Activated naive CD4-positive, alpha-beta T cell treated with anti-CD3 and anti-CD28 coated beads, Interleukin-2, amount 50 U/mL, for 24 hours (primary cell): ENCODE data around the gene TJP2.

Experiments
- H3K27ac Mint-ChIP-seq: one replicate; pipeline ENCODE4 v1.8.0; 2021; ENCODE audit warnings: mild to moderate bottlenecking, mixed read lengths
- H3K27me3 Mint-ChIP-seq: one replicate; pipeline ENCODE4 v1.8.0; 2021; ENCODE audit warnings: mixed read lengths
- H3K36me3 Mint-ChIP-seq: one replicate; pipeline ENCODE4 v1.8.0; 2021; ENCODE audit warnings: mixed read lengths
- H3K4me1 Mint-ChIP-seq: one replicate; pipeline ENCODE4 v1.8.0; 2021; ENCODE audit warnings: mixed read lengths
- H3K4me3 Mint-ChIP-seq: one replicate; pipeline ENCODE4 v1.8.0; 2021; ENCODE audit warnings: mild to moderate bottlenecking, mixed read lengths
- H3K9me3 Mint-ChIP-seq: one replicate; pipeline ENCODE4 v1.8.0; 2021; ENCODE audit warnings: mixed read lengths

Gene TJP2

GRCh38 chr9:69175486-69175885, 1.4 kb downstream of the TJP2 start:
- H3K36me3 Mint-ChIP-seq = no peaks in the 10 kb centered on the region
- H3K4me3 Mint-ChIP-seq = no peak overlapping the region
- no peaks in the 10 kb centered on the region for H3K9me3 Mint-ChIP-seq
- H3K27ac Mint-ChIP-seq = no peak overlapping the region
- peaks cover 30% of the 10 kb centered on the region for H3K27me3 Mint-ChIP-seq
- peaks cover 44% of the 10 kb centered on the region for H3K4me1 Mint-ChIP-seq

- H3K9me3 Mint-ChIP-seq = no peaks in the 10 kb centered on the region
- H3K27ac Mint-ChIP-seq = no peak overlapping the region
- no peaks in the 10 kb centered on the region for H3K36me3 Mint-ChIP-seq
- H3K27me3 Mint-ChIP-seq = peaks cover 20% of the 10 kb centered on the region
- peaks cover 51% of the 10 kb centered on the region for H3K4me1 Mint-ChIP-seq
- H3K4me3 Mint-ChIP-seq = no peak overlapping the region
Observed at GRCh38 chr9:69176471-69177171, 2.5 kb downstream of the TJP2 start.

GRCh38 chr9:69178583-69179011, 4.5 kb downstream of the TJP2 start:
- no peaks in the 10 kb centered on the region for H3K9me3 Mint-ChIP-seq
- peaks cover 9% of the 10 kb centered on the region for H3K27me3 Mint-ChIP-seq
- no peak overlapping the region for H3K27ac Mint-ChIP-seq
- H3K4me3 Mint-ChIP-seq = no peak overlapping the region
- H3K36me3 Mint-ChIP-seq = no peaks in the 10 kb centered on the region
- peaks cover 48% of the 10 kb centered on the region for H3K4me1 Mint-ChIP-seq

- Mint-ChIP-seq H3K4me1 (peaks cover 47% of the 10 kb centered on the region), H3K4me3 (no peak overlapping the region), H3K36me3 (no peaks in the 10 kb centered on the region), H3K27me3 (peaks cover 8% of the 10 kb centered on the region), H3K9me3 (no peaks in the 10 kb centered on the region), H3K27ac (no peak overlapping the region)
Observed at GRCh38 chr9:69179037-69179436, 5.0 kb downstream of the TJP2 start.

GRCh38 chr9:69180200-69180599, 6.1 kb downstream of the TJP2 start:
- peaks cover 36% of the 10 kb centered on the region for H3K4me1 Mint-ChIP-seq
- H3K4me3 Mint-ChIP-seq = no peak overlapping the region
- H3K9me3 Mint-ChIP-seq = no peaks in the 10 kb centered on the region
- peaks cover 3% of the 10 kb centered on the region for H3K27me3 Mint-ChIP-seq
- H3K27ac Mint-ChIP-seq = no peak overlapping the region
- no peaks in the 10 kb centered on the region for H3K36me3 Mint-ChIP-seq

- no peaks in the 10 kb centered on the region for H3K27me3 Mint-ChIP-seq
- H3K4me3 Mint-ChIP-seq = no peak overlapping the region
- H3K9me3 Mint-ChIP-seq = no peaks in the 10 kb centered on the region
- H3K4me1 Mint-ChIP-seq = peaks cover 31% of the 10 kb centered on the region
- no peak overlapping the region for H3K27ac Mint-ChIP-seq
- no peaks in the 10 kb centered on the region for H3K36me3 Mint-ChIP-seq
Observed at GRCh38 chr9:69180670-69181069, 6.6 kb downstream of the TJP2 start.

- no peaks in the 10 kb centered on the region for H3K27me3 Mint-ChIP-seq
- no peak overlapping the region for H3K4me3 Mint-ChIP-seq
- H3K36me3 Mint-ChIP-seq = no peaks in the 10 kb centered on the region
- H3K4me1 Mint-ChIP-seq = peaks cover 23% of the 10 kb centered on the region
- no peak overlapping the region for H3K27ac Mint-ChIP-seq
- H3K9me3 Mint-ChIP-seq = no peaks in the 10 kb centered on the region
Observed at GRCh38 chr9:69181908-69182353, 7.9 kb downstream of the TJP2 start.

- no peaks in the 10 kb centered on the region for H3K9me3 Mint-ChIP-seq
- H3K4me3 Mint-ChIP-seq = no peak overlapping the region
- no peaks in the 10 kb centered on the region for H3K27me3 Mint-ChIP-seq
- peaks cover 19% of the 10 kb centered on the region for H3K4me1 Mint-ChIP-seq
- no peaks in the 10 kb centered on the region for H3K36me3 Mint-ChIP-seq
- no peak overlapping the region for H3K27ac Mint-ChIP-seq
Observed at GRCh38 chr9:69184266-69184665, 10.2 kb downstream of the TJP2 start.

- H3K36me3 Mint-ChIP-seq = no peaks in the 10 kb centered on the region
- no peak overlapping the region for H3K27ac Mint-ChIP-seq
- no peaks in the 10 kb centered on the region for H3K27me3 Mint-ChIP-seq
- H3K4me3 Mint-ChIP-seq = no peak overlapping the region
- H3K4me1 Mint-ChIP-seq = peaks cover 9% of the 10 kb centered on the region
- H3K9me3 Mint-ChIP-seq = no peaks in the 10 kb centered on the region
Observed at GRCh38 chr9:69186841-69187611, 12.9 kb downstream of the TJP2 start.

- Mint-ChIP-seq H3K4me3 (no peak overlapping the region), H3K4me1 (peaks cover 14% of the 10 kb centered on the region), H3K27ac (no peak overlapping the region), H3K36me3 (no peaks in the 10 kb centered on the region), H3K27me3 (no peaks in the 10 kb centered on the region), H3K9me3 (no peaks in the 10 kb centered on the region)
Observed at GRCh38 chr9:69188975-69189374, 14.9 kb downstream of the TJP2 start.

GRCh38 chr9:69190086-69190862, 16.2 kb downstream of the TJP2 start:
- Mint-ChIP-seq H3K4me1 (peaks cover 14% of the 10 kb centered on the region), H3K36me3 (no peaks in the 10 kb centered on the region), H3K9me3 (no peaks in the 10 kb centered on the region), H3K4me3 (no peak overlapping the region), H3K27me3 (no peaks in the 10 kb centered on the region), H3K27ac (no peak overlapping the region)

GRCh38 chr9:69190863-69191181, 16.7 kb downstream of the TJP2 start:
- Mint-ChIP-seq H3K27ac (no peak overlapping the region), H3K36me3 (no peaks in the 10 kb centered on the region), H3K9me3 (no peaks in the 10 kb centered on the region), H3K4me1 (peaks cover 14% of the 10 kb centered on the region), H3K27me3 (no peaks in the 10 kb centered on the region), H3K4me3 (no peak overlapping the region)

GRCh38 chr9:69191231-69191630, 17.2 kb downstream of the TJP2 start:
- Mint-ChIP-seq H3K36me3 (no peaks in the 10 kb centered on the region), H3K4me3 (no peak overlapping the region), H3K9me3 (no peaks in the 10 kb centered on the region), H3K4me1 (peaks cover 14% of the 10 kb centered on the region), H3K27ac (no peak overlapping the region), H3K27me3 (no peaks in the 10 kb centered on the region)

GRCh38 chr9:69192214-69192613, 18.1 kb downstream of the TJP2 start:
- no peaks in the 10 kb centered on the region for H3K9me3 Mint-ChIP-seq
- H3K27me3 Mint-ChIP-seq = no peaks in the 10 kb centered on the region
- H3K4me1 Mint-ChIP-seq = peaks cover 14% of the 10 kb centered on the region
- no peak overlapping the region for H3K27ac Mint-ChIP-seq
- no peak overlapping the region for H3K4me3 Mint-ChIP-seq
- H3K36me3 Mint-ChIP-seq = no peaks in the 10 kb centered on the region

- Mint-ChIP-seq H3K4me3 (no peak overlapping the region), H3K4me1 (peaks cover 14% of the 10 kb centered on the region), H3K9me3 (no peaks in the 10 kb centered on the region), H3K27ac (no peak overlapping the region), H3K27me3 (no peaks in the 10 kb centered on the region), H3K36me3 (no peaks in the 10 kb centered on the region)
Observed at GRCh38 chr9:69193685-69194032, 19.6 kb downstream of the TJP2 start.
